ENCODE data around the gene NBPF4. TPM values are rescaled to one million over a fixed set of nuclear protein-coding genes. Genes with fewer than 3 reads are reported as not detected.

Gene NBPF4
- total RNA-seq, 1 experiment from 2014 or later: 0.07 TPM

DNA sequence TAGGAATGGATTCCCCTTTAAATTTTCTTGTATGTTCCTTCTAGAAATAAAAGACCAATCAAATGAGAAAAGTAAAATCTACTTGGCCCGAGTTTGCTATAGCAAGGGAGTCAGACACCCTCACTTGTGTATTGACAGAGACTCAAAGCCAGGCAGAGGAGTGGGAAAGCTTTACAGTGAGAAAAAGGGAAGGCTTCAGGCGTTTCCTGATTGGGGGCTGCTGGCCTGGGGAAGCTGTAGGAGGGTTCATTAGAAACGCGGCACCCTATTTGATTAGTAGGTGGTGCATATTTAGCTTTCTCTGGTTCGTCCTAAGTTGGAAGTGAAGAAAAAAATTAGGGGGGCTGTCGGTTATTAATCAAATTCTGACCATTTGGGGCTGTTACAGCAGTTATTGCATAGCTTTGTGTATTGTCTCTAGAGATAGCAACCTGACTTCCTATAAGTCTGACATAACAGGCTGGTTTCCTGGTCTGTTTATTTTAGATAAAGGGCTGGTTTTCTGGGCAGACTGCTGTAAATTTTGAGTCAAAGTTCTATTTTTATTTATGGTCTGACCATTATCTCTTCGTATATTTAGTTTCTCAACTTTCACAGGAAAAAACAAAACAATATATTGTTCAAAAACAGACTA lies 53.8 kb downstream of the NBPF4 start:
- Histone ChIP-seq H3K4me2 (ENCODE audit: low read length) (no peak overlapping the region), H3K9me2 (replicated peaks; ENCODE audit: low read length) (no peaks in the 10 kb centered on the region), H3K36me3 (ENCODE audit: low read depth, low read length) (peaks cover 38% of the 10 kb centered on the region), H4K20me1 (ENCODE audit: low read length) (no peaks in the 10 kb centered on the region), H3K9me3 (ENCODE audit: low read length) (no peaks in the 10 kb centered on the region), H3K9ac (ENCODE audit: low read length) (no peak overlapping the region), H3K4me3 (ENCODE audit: low read length) (no peak overlapping the region), H3K4me1 (ENCODE audit: insufficient read depth, low read length) (no peaks in the 10 kb centered on the region), H3K79me2 (ENCODE audit: low read length) (peaks cover 82% of the 10 kb centered on the region), H3K27ac (ENCODE audit: low read length) (no peak overlapping the region), H2AFZ (ENCODE audit: low read length) (no peak overlapping the region), H3F3A (ENCODE audit: low read length, unreplicated experiment) (no peaks in the 10 kb centered on the region), H3K27me3 (ENCODE audit: low read length) (no peaks in the 10 kb centered on the region)
- DNase-seq: no peak
- TF ChIP-seq EZH2 (IDR thresholded peaks at IDR 0.05; ENCODE audit: low read length, unreplicated experiment) (no peak), EZH2phosphoT487 (IDR thresholded peaks at IDR 0.05; ENCODE audit: borderline replicate concordance, low read length) (no peak)
- TF ChIP-seq, protein P1, sequence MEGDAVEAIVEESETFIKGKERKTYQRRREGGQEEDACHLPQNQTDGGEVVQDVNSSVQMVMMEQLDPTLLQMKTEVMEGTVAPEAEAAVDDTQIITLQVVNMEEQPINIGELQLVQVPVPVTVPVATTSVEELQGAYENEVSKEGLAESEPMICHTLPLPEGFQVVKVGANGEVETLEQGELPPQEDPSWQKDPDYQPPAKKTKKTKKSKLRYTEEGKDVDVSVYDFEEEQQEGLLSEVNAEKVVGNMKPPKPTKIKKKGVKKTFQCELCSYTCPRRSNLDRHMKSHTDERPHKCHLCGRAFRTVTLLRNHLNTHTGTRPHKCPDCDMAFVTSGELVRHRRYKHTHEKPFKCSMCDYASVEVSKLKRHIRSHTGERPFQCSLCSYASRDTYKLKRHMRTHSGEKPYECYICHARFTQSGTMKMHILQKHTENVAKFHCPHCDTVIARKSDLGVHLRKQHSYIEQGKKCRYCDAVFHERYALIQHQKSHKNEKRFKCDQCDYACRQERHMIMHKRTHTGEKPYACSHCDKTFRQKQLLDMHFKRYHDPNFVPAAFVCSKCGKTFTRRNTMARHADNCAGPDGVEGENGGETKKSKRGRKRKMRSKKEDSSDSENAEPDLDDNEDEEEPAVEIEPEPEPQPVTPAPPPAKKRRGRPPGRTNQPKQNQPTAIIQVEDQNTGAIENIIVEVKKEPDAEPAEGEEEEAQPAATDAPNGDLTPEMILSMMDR (conservative IDR thresholded peaks at IDR 0.05; ENCODE audit: low read depth, low read length): no peak
- CTCF ChIA-PET: no interaction called here
- no peak for ATAC-seq
- POLR2A ChIA-PET (ENCODE audit: unreplicated experiment): no interaction called here
- no TSS peak for BruUV-seq (replicated peaks)
- intact Hi-C loops (cut with micrococcal nuclease): loop anchor here (10.0 kb wide), 1 partner anchor 45 kb away; no protein-coding TSS in a partner anchor

DNA sequence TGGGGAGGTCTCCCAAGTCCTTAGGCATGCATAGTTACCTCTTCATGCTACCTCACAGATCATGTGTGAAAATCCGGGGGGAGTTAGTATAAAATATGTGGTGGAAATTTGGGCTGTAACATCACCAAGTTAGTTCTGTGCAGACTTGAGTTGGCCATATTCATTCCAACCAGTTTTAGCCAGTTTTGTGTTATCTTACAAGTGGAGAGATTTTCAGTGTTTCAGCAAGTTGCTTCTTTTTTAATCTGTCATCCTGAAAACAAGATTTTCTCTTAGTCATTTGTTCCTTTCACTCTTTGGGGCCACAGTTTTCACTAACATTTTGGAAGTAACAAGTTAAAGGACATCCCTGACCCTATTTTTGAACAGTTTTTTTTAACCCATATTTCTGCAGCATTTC lies 55.1 kb downstream of the NBPF4 start:
- Histone ChIP-seq H2AFZ (ENCODE audit: low read length) (no peak overlapping the region), H3K4me1 (ENCODE audit: insufficient read depth, low read length) (no peaks in the 10 kb centered on the region), H3K4me2 (ENCODE audit: low read length) (no peak overlapping the region), H3K27ac (ENCODE audit: low read length) (no peak overlapping the region), H4K20me1 (ENCODE audit: low read length) (no peaks in the 10 kb centered on the region), H3K9me2 (replicated peaks; ENCODE audit: low read length) (no peaks in the 10 kb centered on the region), H3K27me3 (ENCODE audit: low read length) (no peaks in the 10 kb centered on the region), H3K4me3 (ENCODE audit: low read length) (no peak overlapping the region), H3K9me3 (ENCODE audit: low read length) (no peaks in the 10 kb centered on the region), H3K79me2 (ENCODE audit: low read length) (peaks cover 75% of the 10 kb centered on the region), H3F3A (ENCODE audit: low read length, unreplicated experiment) (no peaks in the 10 kb centered on the region), H3K36me3 (ENCODE audit: low read depth, low read length) (peaks cover 39% of the 10 kb centered on the region), H3K9ac (ENCODE audit: low read length) (no peak overlapping the region)
- TF ChIP-seq EZH2 (IDR thresholded peaks at IDR 0.05; ENCODE audit: low read length, unreplicated experiment) (no peak), EZH2phosphoT487 (IDR thresholded peaks at IDR 0.05; ENCODE audit: borderline replicate concordance, low read length) (no peak)
- TF ChIP-seq, protein P1 (conservative IDR thresholded peaks at IDR 0.05; ENCODE audit: low read depth, low read length): no peak
- BruUV-seq (replicated peaks): no TSS peak
- CTCF ChIA-PET: no interaction called here
- POLR2A ChIA-PET (ENCODE audit: unreplicated experiment): no interaction called here
- ATAC-seq (no peak), DNase-seq (no peak)
- intact Hi-C loops (cut with micrococcal nuclease): no loop called here

DNA sequence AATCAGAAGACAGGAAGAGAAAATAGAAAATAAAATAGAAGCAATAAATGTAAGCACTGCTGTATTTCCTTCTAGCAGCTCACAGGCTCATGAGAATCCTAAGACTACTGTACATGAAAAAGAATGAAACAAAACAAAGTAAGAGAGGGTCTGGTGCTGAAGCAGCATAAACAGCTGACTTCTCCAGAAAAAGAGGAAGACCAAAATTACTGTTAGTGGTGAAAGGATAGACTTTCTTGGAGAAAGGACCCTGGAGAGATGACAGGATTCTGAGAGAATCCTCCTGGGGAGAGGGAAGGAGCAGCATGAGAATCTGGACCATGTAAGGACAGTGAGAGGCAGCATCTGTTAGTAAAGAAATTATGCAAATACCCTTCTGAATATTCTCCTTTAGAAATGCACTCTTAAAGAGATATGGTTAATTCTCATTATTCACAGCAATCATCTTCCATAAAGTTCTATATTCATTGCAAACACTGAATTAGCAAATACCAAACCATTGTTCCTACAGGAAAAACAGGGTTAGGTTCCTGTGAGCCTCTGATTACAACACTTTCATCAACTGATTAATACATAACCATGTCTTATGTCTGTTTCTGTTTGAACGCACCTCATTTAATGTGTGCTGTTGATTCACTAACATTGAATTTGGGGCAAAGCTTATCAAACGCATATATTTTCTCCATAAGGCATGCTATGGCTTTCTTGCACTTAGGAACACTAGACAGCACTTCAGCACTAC lies 60.7 kb downstream of the NBPF4 start:
- no peaks in the 10 kb centered on the region for H3K9me3 ChIP-seq (ENCODE audit: low read length)
- ChIA-PET POLR2A (ENCODE audit: unreplicated experiment) (interaction anchor here (0.7 kb wide), 1 partner anchor 17 kb away, joined by 7 read pairs; the partner anchor contains the start of gene SLC25A24), CTCF (no interaction called here)
- no peak overlapping the region for H3K4me2 ChIP-seq (ENCODE audit: low read length)
- ATAC-seq (no peak), DNase-seq (no peak)
- H3K79me2 ChIP-seq (ENCODE audit: low read length): peaks cover 37% of the 10 kb centered on the region
- H2AFZ ChIP-seq (ENCODE audit: low read length): no peak overlapping the region
- TF ChIP-seq EZH2 (IDR thresholded peaks at IDR 0.05; ENCODE audit: low read length, unreplicated experiment) (no peak), EZH2phosphoT487 (IDR thresholded peaks at IDR 0.05; ENCODE audit: borderline replicate concordance, low read length) (no peak)
- TF ChIP-seq, protein P1 (conservative IDR thresholded peaks at IDR 0.05; ENCODE audit: low read depth, low read length): no peak
- no peaks in the 10 kb centered on the region for H4K20me1 ChIP-seq (ENCODE audit: low read length)
- no TSS peak for BruUV-seq (replicated peaks)
- H3K36me3 ChIP-seq (ENCODE audit: low read depth, low read length): peaks cover 48% of the 10 kb centered on the region
- peaks cover 13% of the 10 kb centered on the region for H3K4me1 ChIP-seq (ENCODE audit: insufficient read depth, low read length)
- intact Hi-C loops (cut with micrococcal nuclease): no loop called here
- H3F3A ChIP-seq (ENCODE audit: low read length, unreplicated experiment): no peaks in the 10 kb centered on the region
- no peak overlapping the region for H3K4me3 ChIP-seq (ENCODE audit: low read length)
- no peak overlapping the region for H3K9ac ChIP-seq (ENCODE audit: low read length)
- no peaks in the 10 kb centered on the region for H3K9me2 ChIP-seq (replicated peaks; ENCODE audit: low read length)
- no peaks in the 10 kb centered on the region for H3K27me3 ChIP-seq (ENCODE audit: low read length)
- no peak overlapping the region for H3K27ac ChIP-seq (ENCODE audit: low read length)
